Ascending aorta (tissue), 2 donors: ENCODE data around the gene H2AZ2. TPM values are rescaled to one million over a fixed set of nuclear protein-coding genes. Genes with fewer than 3 reads are reported as not detected.
"Not testable (repeated sequence)": the region's sequence is repeated elsewhere in the genome, so short reads cannot be mapped to it uniquely, and the experiment has no call there.

Source experiments
- DNase-seq, 2 donors: peaks; one replicate each; pipeline ENCODE4 v3.0.0-alpha.2; 2019; ENCODE audit warnings: low spot score in 2 of 2
- H3K27ac ChIP-seq, 2 donors: fragments of 200-600 bp; sonication (generic); one replicate each; pipeline ENCODE4 v1.5.1; 2016 to 2017; ENCODE audit warnings: mild to moderate bottlenecking in 1 of 2
- H3K27me3 ChIP-seq: fragments of 200-600 bp; sonication (generic); one replicate; pipeline ENCODE4 v1.5.1; 2017
- H3K36me3 ChIP-seq, 2 donors: fragments of 200-600 bp; sonication (generic); one replicate each; pipeline ENCODE4 v1.5.1; 2016
- H3K4me1 ChIP-seq, 2 donors: fragments of 200-600 bp; sonication (generic); one replicate each; pipeline ENCODE4 v1.5.1; 2016 to 2017; ENCODE audit warnings: mild to moderate bottlenecking in 1 of 2
- H3K4me3 ChIP-seq, 2 donors: fragments of 200-600 bp; sonication (generic); one replicate each; pipeline ENCODE4 v1.5.1; 2016 to 2017; ENCODE audit warnings: mild to moderate bottlenecking in 1 of 2
- H3K9me3 ChIP-seq, 2 donors: fragments of 200-600 bp; sonication (generic); one replicate each; pipeline ENCODE4 v1.5.1; 2016
- CTCF ChIP-seq, 3 experiments: fragments of 200-600 bp in 2 of 3; fragments of 450-650 bp in 1 of 3; sonication (generic) in 2 of 3; IDR thresholded peaks; one replicate each; pipeline ENCODE4 v1.5.1; 2016 to 2019; ENCODE audit warnings: antibody characterized with exemption in 3 of 3, mild to moderate bottlenecking in 1 of 3, moderate library complexity in 1 of 3
- intact Hi-C: fragments of 100-400 bp; cut with DNase I; formaldehyde crosslinking; loops from one replicate; pipeline ENCODE4 v1.15.1; 2023
- total RNA-seq: library from RNA; depleted of rRNA; stranded (reverse); fragments of >200 nt; gene quantifications from one replicate; pipeline ENCODE4 v1.1.0, GENCODE V29; 2016

The H2AZ2 gene
- total RNA-seq, 1 donor from 2014 or later, result 128 TPM

GRCh38 chr7:44849259-44849884 is 1.5 kb upstream of the H2AZ2 start:
- H3K4me3 ChIP-seq, result peak overlapping the region in 1 of 2 donors; percentile 77
- H3K4me1 ChIP-seq, result peaks cover 3 to 17% of the 10 kb centered on the region in 2 donors
- no peaks in the 10 kb centered on the region for H3K9me3 ChIP-seq
- TF ChIP-seq CTCF (IDR thresholded peaks at IDR 0.05), result no peak
- H3K27me3 ChIP-seq, result no peaks in the 10 kb centered on the region
- no peaks in the 10 kb centered on the region for H3K36me3 ChIP-seq
- intact Hi-C loops, result loop anchor here (2.0 to 5.0 kb wide), 2 partner anchors 138 to 239 kb away; partner anchors contain the start of gene NACAD
- DNase-seq, result no peak
- H3K27ac ChIP-seq, result no peak overlapping the region

- peak; percentile 89 to 98 (median 92) for TF ChIP-seq CTCF (IDR thresholded peaks at IDR 0.05)
- peaks cover 0 to 3% of the 10 kb centered on the region in 2 donors for H3K36me3 ChIP-seq
- H3K9me3 ChIP-seq, result no peaks in the 10 kb centered on the region
- no peaks in the 10 kb centered on the region for H3K27me3 ChIP-seq
- H3K27ac ChIP-seq, result peak overlapping the region; percentile 91 to 94
- intact Hi-C loops, result loop anchor here (1.0 to 5.0 kb wide), 3 partner anchors 140 to 273 kb away; partner anchors contain the start of gene TMED4
- peak; percentile 53 to 92 for DNase-seq
- peak overlapping the region; percentile 68 to 87 for H3K4me3 ChIP-seq
- peaks cover 3 to 17% of the 10 kb centered on the region in 2 donors for H3K4me1 ChIP-seq
Observed at GRCh38 chr7:44847509-44847919, 373 bp downstream of the H2AZ2 start.

- Histone ChIP-seq H3K27ac (peak overlapping the region; percentile 91 to 94), H3K4me1 (peaks cover 3 to 17% of the 10 kb centered on the region in 2 donors), H3K4me3 (peak overlapping the region; percentile 68 to 87), H3K36me3 (peaks cover 0 to 5% of the 10 kb centered on the region in 2 donors), H3K27me3 (no peaks in the 10 kb centered on the region), H3K9me3 (no peaks in the 10 kb centered on the region)
- no peak for TF ChIP-seq CTCF (IDR thresholded peaks at IDR 0.05)
- intact Hi-C loops, result loop anchor here (1.0 to 5.0 kb wide), 3 partner anchors 140 to 272 kb away; partner anchors contain the start of gene TMED4
- no peak for DNase-seq
Observed at GRCh38 chr7:44846816-44847508, 925 bp downstream of the H2AZ2 start.

GRCh38 chr7:44846390-44846789 is 1.5 kb downstream of the H2AZ2 start:
- H3K4me1 ChIP-seq, result peaks cover 3 to 17% of the 10 kb centered on the region in 2 donors

GRCh38 chr7:44845451-44845850 is 2.4 kb downstream of the H2AZ2 start:
- no peaks in the 10 kb centered on the region for H3K27me3 ChIP-seq
- H3K4me3 ChIP-seq, result peak overlapping the region in 1 of 2 donors; percentile 68
- H3K4me1 ChIP-seq, result peaks cover 3 to 17% of the 10 kb centered on the region in 2 donors
- peaks cover 6 to 14% of the 10 kb centered on the region in 2 donors for H3K36me3 ChIP-seq
- no peak overlapping the region for H3K27ac ChIP-seq
- TF ChIP-seq CTCF (IDR thresholded peaks at IDR 0.05), result no peak
- DNase-seq, result no peak
- H3K9me3 ChIP-seq, result no peaks in the 10 kb centered on the region
- intact Hi-C loops, result loop anchor here (5.0 kb wide), 1 partner anchor 142 kb away; no protein-coding TSS in a partner anchor

More at GRCh38 chr7:44846390-44846789, 1.5 kb downstream of the H2AZ2 start:
- H3K9me3 ChIP-seq, H3K27me3 ChIP-seq, H3K36me3 ChIP-seq, DNase-seq: not testable (repeated sequence)
- Histone ChIP-seq H3K4me3 (peak overlapping the region; percentile 68 to 87), H3K27ac (peak overlapping the region; percentile 91 to 94)
- intact Hi-C loops, result loop anchor here (2.0 to 5.0 kb wide), 2 partner anchors 141 to 272 kb away; no protein-coding TSS in a partner anchor

- H3K27ac ChIP-seq, DNase-seq, H3K4me3 ChIP-seq, intact Hi-C loops, H3K9me3 ChIP-seq, H3K27me3 ChIP-seq: not testable (repeated sequence)
- H3K4me1 ChIP-seq, result peaks cover 3 to 10% of the 10 kb centered on the region in 2 donors
- H3K36me3 ChIP-seq, result peaks cover 22 to 32% of the 10 kb centered on the region in 2 donors
Observed at GRCh38 chr7:44843440-44843839, 4.4 kb downstream of the H2AZ2 start.

GRCh38 chr7:44842675-44843074 is 5.2 kb downstream of the H2AZ2 start:
- H3K4me3 ChIP-seq, DNase-seq, H3K9me3 ChIP-seq, intact Hi-C loops, H3K27ac ChIP-seq, H3K27me3 ChIP-seq: not testable (repeated sequence)
- Histone ChIP-seq H3K4me1 (peaks cover 3 to 10% of the 10 kb centered on the region in 2 donors), H3K36me3 (peaks cover 25 to 39% of the 10 kb centered on the region in 2 donors)
